Measurements from ENCODE around the gene TMPRSS3.

TMPRSS3 gene

DNA sequence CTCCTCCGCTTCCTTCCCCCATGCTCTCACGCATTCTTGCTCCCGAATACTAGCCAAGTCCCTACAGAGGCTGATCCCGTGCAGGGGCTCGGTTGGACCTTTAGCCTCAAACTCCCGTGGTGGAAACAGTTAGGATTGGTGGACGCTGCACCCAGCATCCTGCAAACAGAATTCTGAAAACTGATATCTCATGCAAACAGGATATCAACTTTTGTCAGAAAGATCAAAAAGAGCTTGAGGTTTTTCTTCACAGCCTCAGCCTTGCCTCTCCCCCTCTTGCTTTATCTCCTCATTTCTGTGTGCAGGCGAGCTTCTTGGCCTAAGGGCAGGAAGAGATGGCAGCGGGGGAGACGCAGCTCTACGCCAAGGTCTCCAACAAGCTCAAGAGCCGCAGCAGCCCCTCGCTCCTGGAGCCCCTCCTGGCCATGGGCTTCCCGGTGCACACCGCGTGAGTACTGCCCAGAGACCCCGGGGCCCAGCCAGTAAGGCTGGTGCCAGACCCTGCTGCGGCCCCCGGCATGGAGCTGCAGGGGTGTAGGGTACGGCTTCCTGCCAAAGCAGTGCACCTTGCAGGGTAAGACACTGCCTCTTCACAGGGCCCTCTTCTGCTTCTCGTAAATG is 7.9 kb upstream of the TMPRSS3 start, which contains the start of gene UBASH3A:
TSS of gene UBASH3A (plus strand) at position 292 of the 621 bp plus-strand sequence. CDS start at position 336, 44 bp downstream.
- Histone ChIP-seq H3K9ac (ENCODE audit: low read length) (no peak within 1 kb of the TSS), H3K4me3 (ENCODE audit: low read length) (no peak within 1 kb of the TSS)

GRCh38 chr21:42401820-42402251 is 6.0 kb upstream of the TMPRSS3 start:
- Histone ChIP-seq H3K9ac (ENCODE audit: low read length) (no peak overlapping the region), H3K36me3 (ENCODE audit: control insufficient read depth, insufficient read depth, low read length) (no peaks in the 10 kb centered on the region), H3K27me3 (ENCODE audit: control insufficient read depth, insufficient read depth, low read length) (no peaks in the 10 kb centered on the region), H3K4me3 (ENCODE audit: low read length) (no peak overlapping the region), H3K9me3 (ENCODE audit: control insufficient read depth, low read length) (no peaks in the 10 kb centered on the region), H3K4me1 (ENCODE audit: control insufficient read depth, insufficient read depth, low read length) (peaks cover 23% of the 10 kb centered on the region)

More for the DNA sequence above, 7.9 kb upstream of the TMPRSS3 start, which contains the start of gene UBASH3A:
- Histone ChIP-seq H3K36me3 (ENCODE audit: control insufficient read depth, insufficient read depth, low read length) (no peaks in the 10 kb centered on the region), H3K27me3 (ENCODE audit: control insufficient read depth, insufficient read depth, low read length) (no peaks in the 10 kb centered on the region), H3K9me3 (ENCODE audit: control insufficient read depth, low read length) (no peaks in the 10 kb centered on the region), H3K4me1 (ENCODE audit: control insufficient read depth, insufficient read depth, low read length) (peaks cover 17% of the 10 kb centered on the region)

GRCh38 chr21:42401154-42401553 is 5.3 kb upstream of the TMPRSS3 start:
- Histone ChIP-seq H3K36me3 (ENCODE audit: control insufficient read depth, insufficient read depth, low read length) (no peaks in the 10 kb centered on the region), H3K9ac (ENCODE audit: low read length) (no peak overlapping the region), H3K4me1 (ENCODE audit: control insufficient read depth, insufficient read depth, low read length) (peaks cover 23% of the 10 kb centered on the region)

GRCh38 chr21:42400525-42400924 is 4.7 kb upstream of the TMPRSS3 start:
- H3K4me1 ChIP-seq (ENCODE audit: control insufficient read depth, insufficient read depth, low read length): peaks cover 23% of the 10 kb centered on the region
- no peak overlapping the region for H3K4me3 ChIP-seq (ENCODE audit: low read length)
- H3K36me3 ChIP-seq (ENCODE audit: control insufficient read depth, insufficient read depth, low read length): no peaks in the 10 kb centered on the region
- no peak overlapping the region for H3K9ac ChIP-seq (ENCODE audit: low read length)
- no peaks in the 10 kb centered on the region for H3K9me3 ChIP-seq (ENCODE audit: control insufficient read depth, low read length)
- no peaks in the 10 kb centered on the region for H3K27me3 ChIP-seq (ENCODE audit: control insufficient read depth, insufficient read depth, low read length)

More at GRCh38 chr21:42401154-42401553, 5.3 kb upstream of the TMPRSS3 start:
- H3K4me3 ChIP-seq (ENCODE audit: low read length): no peak overlapping the region
- H3K27me3 ChIP-seq (ENCODE audit: control insufficient read depth, insufficient read depth, low read length): no peaks in the 10 kb centered on the region
- no peaks in the 10 kb centered on the region for H3K9me3 ChIP-seq (ENCODE audit: control insufficient read depth, low read length)

GRCh38 chr21:42398436-42399028 is 2.7 kb upstream of the TMPRSS3 start:
- Histone ChIP-seq H3K9ac (ENCODE audit: low read length) (no peak overlapping the region), H3K4me1 (ENCODE audit: control insufficient read depth, insufficient read depth, low read length) (peaks cover 23% of the 10 kb centered on the region), H3K36me3 (ENCODE audit: control insufficient read depth, insufficient read depth, low read length) (no peaks in the 10 kb centered on the region), H3K9me3 (ENCODE audit: control insufficient read depth, low read length) (no peaks in the 10 kb centered on the region), H3K4me3 (ENCODE audit: low read length) (no peak overlapping the region), H3K27me3 (ENCODE audit: control insufficient read depth, insufficient read depth, low read length) (no peaks in the 10 kb centered on the region)

DNA sequence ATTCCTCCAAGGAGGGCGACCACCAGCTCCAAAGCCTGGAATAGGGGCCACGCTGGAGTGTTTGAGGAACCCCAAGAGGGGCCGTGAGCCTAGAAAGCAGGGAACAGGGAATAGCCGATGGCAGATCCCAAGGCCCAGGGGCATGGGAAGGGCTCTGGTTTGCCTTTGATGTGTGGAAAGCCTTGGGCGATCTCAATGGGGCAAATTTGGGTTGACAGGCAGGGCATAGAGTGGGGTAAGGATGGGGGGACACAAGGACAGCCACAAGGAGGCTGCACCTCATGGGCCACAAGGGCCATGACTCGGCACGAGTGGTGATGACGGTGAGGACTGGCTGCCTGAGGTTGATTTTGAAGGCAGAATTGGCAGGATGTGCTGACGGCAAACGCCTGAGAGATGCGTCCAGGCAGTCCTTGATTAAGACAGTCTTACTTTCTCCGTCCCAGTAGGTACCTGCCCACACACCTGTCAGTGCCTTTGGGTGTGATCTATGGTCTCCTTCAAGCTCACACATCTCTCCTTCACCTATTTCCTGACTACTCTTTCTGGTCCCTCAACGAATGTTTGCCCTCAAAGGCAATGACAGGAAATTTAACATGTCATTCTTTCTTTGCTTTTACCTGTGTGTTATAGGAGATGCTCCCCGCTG is 2.0 kb upstream of the TMPRSS3 start:
- Histone ChIP-seq H3K4me1 (ENCODE audit: control insufficient read depth, insufficient read depth, low read length) (peaks cover 17% of the 10 kb centered on the region), H3K27me3 (ENCODE audit: control insufficient read depth, insufficient read depth, low read length) (no peaks in the 10 kb centered on the region), H3K36me3 (ENCODE audit: control insufficient read depth, insufficient read depth, low read length) (no peaks in the 10 kb centered on the region), H3K4me3 (ENCODE audit: low read length) (no peak overlapping the region), H3K9ac (ENCODE audit: low read length) (no peak overlapping the region), H3K9me3 (ENCODE audit: control insufficient read depth, low read length) (no peaks in the 10 kb centered on the region)

DNA sequence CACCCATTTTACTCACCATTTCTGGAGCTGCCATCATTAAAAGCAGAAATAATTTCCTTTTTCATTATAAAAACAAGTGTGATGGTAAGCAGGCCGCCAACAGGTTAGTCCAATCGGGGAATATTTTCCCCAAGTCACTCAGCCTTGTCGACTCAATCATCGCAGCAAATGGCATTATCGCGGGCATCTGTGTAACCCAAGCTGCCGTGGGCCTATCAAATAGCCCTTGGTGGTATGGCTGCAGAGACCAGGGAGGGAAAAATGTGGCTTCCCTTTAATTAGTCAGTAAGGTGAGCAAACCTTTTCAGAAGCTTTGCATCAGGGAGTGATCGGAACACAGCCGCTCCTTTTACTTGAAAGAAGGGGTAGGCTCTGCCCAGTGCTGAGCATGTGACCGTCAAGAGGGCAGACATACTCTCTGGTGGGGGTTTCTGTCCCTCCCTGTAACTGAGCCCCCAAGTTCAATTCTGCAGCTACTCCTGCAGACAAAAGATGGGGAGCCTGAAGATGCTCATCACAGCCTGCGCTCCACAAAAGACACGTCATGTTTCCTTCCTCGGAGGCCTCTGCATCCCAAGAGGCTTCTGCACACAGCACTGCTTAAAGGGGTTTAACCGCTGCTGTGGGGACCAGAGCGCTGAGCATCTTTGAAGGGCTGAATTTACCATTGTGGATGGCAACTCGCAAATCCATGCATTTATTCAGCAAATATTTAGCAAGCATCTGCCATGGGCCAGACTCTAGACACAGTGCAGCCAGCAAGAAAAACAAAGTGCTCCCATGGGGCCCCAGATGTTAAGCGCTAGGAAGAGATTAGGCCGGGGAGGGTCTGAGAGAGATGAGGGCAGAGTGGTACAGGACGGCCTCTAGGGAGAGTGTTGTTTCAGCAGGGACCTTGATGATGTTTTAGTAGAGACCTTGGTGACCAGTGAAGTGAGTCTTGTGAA is 1.2 kb upstream of the TMPRSS3 start:
- H3K4me3 ChIP-seq (ENCODE audit: low read length): no peak overlapping the region
- no peaks in the 10 kb centered on the region for H3K9me3 ChIP-seq (ENCODE audit: control insufficient read depth, low read length)

DNA sequence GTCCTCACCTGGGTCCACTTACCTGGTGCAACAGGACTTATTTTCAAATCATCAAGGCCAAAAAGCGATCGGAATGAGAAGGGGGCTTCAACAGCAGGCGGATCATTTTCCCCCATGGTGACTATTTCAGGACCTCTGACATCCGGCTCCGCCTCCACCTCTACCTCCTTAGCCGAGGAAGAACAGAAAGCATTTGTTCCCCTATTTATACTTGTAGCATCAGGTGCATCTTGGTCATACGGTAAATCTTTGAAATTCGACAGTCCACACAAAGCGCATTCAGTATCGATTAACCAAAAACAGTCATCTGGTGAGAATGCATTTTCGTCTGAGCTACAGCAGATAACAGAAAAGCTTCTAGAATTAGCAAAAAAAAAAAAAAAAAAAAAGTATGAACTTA is 550 bp downstream of the TMPRSS3 start:
- Histone ChIP-seq H3K4me1 (ENCODE audit: control insufficient read depth, insufficient read depth, low read length) (peaks cover 9% of the 10 kb centered on the region), H3K9me3 (ENCODE audit: control insufficient read depth, low read length) (no peaks in the 10 kb centered on the region), H3K4me3 (ENCODE audit: low read length) (no peak overlapping the region)

More for the DNA sequence above, 1.2 kb upstream of the TMPRSS3 start:
- Histone ChIP-seq H3K9ac (ENCODE audit: low read length) (no peak overlapping the region), H3K4me1 (ENCODE audit: control insufficient read depth, insufficient read depth, low read length) (peaks cover 12% of the 10 kb centered on the region), H3K36me3 (ENCODE audit: control insufficient read depth, insufficient read depth, low read length) (no peaks in the 10 kb centered on the region), H3K27me3 (ENCODE audit: control insufficient read depth, insufficient read depth, low read length) (no peaks in the 10 kb centered on the region)

GRCh38 chr21:42393443-42393950 is 2.4 kb downstream of the TMPRSS3 start:
- no peaks in the 10 kb centered on the region for H3K9me3 ChIP-seq (ENCODE audit: control insufficient read depth, low read length)
- no peak overlapping the region for H3K4me3 ChIP-seq (ENCODE audit: low read length)
- H3K4me1 ChIP-seq (ENCODE audit: control insufficient read depth, insufficient read depth, low read length): peaks cover 16% of the 10 kb centered on the region
- H3K36me3 ChIP-seq (ENCODE audit: control insufficient read depth, insufficient read depth, low read length): no peaks in the 10 kb centered on the region
- no peak overlapping the region for H3K9ac ChIP-seq (ENCODE audit: low read length)
- no peaks in the 10 kb centered on the region for H3K27me3 ChIP-seq (ENCODE audit: control insufficient read depth, insufficient read depth, low read length)

More for the DNA sequence above, 550 bp downstream of the TMPRSS3 start:
- Histone ChIP-seq H3K9ac (ENCODE audit: low read length) (no peak overlapping the region), H3K27me3 (ENCODE audit: control insufficient read depth, insufficient read depth, low read length) (no peaks in the 10 kb centered on the region), H3K36me3 (ENCODE audit: control insufficient read depth, insufficient read depth, low read length) (no peaks in the 10 kb centered on the region)

DNA sequence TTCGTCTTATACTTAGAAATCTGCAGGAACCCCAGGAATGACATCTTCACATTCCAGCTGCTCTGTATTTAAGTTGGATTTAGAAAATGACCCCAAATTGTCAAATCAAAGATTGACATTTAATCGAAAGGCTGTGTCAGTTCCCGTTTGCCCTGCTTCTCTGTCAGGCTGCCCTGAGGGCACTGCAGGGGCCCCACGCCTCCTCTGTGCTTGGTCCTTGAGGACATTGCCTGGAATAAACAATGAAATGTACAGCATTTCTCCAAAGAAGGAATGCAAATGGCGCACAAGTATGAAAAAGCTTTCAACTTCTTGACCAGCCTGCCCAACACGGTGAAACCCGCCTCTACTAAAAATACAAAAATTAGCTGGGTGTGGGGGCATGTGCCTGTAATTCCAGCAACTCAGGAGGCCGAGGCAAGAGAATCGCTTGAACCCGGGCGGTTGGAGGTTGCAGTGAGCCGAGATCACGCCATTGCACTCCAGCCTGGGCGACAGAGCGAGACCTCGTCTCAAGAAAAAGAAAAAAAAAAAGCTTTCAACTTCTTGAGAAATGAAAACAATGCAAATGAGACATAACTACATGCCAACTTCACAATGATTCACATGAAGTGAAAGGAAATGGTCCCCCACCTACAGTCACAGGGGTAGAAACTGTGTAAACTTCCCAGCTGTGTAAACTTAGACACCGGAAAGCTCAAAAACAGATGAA is 3.0 kb downstream of the TMPRSS3 start:
- peaks cover 19% of the 10 kb centered on the region for H3K4me1 ChIP-seq (ENCODE audit: control insufficient read depth, insufficient read depth, low read length)
- no peak overlapping the region for H3K9ac ChIP-seq (ENCODE audit: low read length)
- no peaks in the 10 kb centered on the region for H3K9me3 ChIP-seq (ENCODE audit: control insufficient read depth, low read length)
- no peaks in the 10 kb centered on the region for H3K27me3 ChIP-seq (ENCODE audit: control insufficient read depth, insufficient read depth, low read length)
- H3K4me3 ChIP-seq (ENCODE audit: low read length): no peak overlapping the region
- H3K36me3 ChIP-seq (ENCODE audit: control insufficient read depth, insufficient read depth, low read length): no peaks in the 10 kb centered on the region

DNA sequence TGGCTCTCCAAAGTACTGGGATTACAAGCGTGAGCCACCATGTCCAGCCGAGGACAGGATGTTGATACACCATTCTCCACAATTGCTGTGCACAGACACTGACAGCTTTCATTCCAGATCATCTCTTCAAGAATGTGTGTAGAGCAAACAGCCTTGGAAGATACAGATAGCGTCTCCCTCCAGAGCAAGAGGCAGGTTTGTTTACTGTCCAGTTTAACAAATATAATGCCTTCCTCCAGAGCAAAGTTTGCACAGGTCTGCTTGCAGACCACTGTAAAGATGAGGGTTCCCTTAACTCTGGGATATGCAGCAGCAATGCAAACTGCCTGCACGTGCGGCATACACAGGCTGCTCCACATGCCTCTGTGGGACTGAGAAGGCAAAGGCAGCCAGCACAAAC is 4.6 kb downstream of the TMPRSS3 start:
- H3K27me3 ChIP-seq (ENCODE audit: control insufficient read depth, insufficient read depth, low read length): no peaks in the 10 kb centered on the region
- H3K4me3 ChIP-seq (ENCODE audit: low read length): no peak overlapping the region
- no peaks in the 10 kb centered on the region for H3K36me3 ChIP-seq (ENCODE audit: control insufficient read depth, insufficient read depth, low read length)
- H3K9me3 ChIP-seq (ENCODE audit: control insufficient read depth, low read length): no peaks in the 10 kb centered on the region
- H3K9ac ChIP-seq (ENCODE audit: low read length): no peak overlapping the region
- peaks cover 33% of the 10 kb centered on the region for H3K4me1 ChIP-seq (ENCODE audit: control insufficient read depth, insufficient read depth, low read length)
